EL (cell line): ENCODE measurements around the gene SYT6.

ENCODE experiments used
- DNase-seq: peaks from one replicate; pipeline ENCODE4 v3.0.0-alpha.2; 2016

Gene SYT6

DNA sequence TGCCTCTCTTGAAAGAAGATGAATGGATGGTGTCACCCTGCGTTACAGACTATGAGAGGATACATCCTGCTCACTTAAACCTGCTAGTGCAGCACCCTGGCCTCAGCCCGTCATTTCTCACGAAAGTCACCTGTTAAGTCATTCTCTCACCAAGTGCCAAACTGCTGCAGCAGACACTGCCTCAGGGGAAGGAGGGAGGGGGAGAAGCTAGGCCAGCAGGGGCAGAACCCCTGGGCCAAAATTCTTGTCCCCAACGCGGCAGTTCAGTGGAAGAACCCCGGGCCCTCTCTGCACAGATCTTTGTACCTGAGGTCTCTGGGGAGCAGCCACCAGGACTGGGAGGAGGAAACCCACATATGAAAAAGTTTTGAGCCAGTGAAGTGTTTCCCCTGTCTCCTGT lies 37.6 kb downstream of the SYT6 start:
- no peak for DNase-seq

DNA sequence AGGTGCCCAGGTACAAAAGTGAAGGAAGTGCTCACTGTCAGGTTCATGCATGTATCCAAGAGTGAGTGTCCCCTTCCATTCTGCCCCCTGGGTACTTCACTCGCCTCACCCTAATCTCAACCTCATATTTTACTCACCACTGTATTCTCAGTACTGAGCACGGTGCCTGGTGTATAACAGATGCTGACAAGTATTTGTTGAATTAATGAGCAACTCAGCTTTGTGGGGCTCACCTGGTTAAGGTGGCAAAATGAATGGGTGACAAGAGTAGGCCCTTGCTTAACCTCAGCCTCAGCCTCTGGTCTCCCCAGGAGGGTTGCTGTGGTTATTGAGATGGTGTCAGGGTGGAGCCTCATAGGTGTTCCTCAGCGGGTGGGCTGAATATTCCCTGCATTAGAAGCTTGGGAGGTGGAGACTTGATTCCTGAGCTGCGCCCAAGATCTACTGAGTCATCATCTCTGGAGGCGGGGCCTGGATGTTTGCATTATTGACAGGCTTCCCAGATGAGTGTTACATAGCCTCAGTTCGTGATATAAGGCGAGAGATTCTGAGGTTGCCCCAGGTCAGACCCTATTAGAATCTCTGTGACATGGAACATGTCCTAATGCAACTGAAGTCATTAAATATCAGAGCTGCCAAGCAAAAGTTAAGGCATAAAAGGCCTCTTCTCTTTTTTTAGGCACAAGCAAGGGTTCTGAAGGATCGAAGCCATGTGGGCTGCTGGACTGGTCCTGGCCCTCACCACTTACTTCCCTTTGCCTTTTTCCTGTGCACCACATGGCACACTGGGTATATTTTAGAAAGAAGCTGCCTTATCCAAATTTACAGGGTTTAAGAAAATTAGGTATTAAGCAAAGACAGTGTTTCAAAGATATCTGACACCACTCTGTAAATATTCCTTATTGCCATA lies 39.2 kb downstream of the SYT6 start:
- peak; percentile 71 for DNase-seq

DNA sequence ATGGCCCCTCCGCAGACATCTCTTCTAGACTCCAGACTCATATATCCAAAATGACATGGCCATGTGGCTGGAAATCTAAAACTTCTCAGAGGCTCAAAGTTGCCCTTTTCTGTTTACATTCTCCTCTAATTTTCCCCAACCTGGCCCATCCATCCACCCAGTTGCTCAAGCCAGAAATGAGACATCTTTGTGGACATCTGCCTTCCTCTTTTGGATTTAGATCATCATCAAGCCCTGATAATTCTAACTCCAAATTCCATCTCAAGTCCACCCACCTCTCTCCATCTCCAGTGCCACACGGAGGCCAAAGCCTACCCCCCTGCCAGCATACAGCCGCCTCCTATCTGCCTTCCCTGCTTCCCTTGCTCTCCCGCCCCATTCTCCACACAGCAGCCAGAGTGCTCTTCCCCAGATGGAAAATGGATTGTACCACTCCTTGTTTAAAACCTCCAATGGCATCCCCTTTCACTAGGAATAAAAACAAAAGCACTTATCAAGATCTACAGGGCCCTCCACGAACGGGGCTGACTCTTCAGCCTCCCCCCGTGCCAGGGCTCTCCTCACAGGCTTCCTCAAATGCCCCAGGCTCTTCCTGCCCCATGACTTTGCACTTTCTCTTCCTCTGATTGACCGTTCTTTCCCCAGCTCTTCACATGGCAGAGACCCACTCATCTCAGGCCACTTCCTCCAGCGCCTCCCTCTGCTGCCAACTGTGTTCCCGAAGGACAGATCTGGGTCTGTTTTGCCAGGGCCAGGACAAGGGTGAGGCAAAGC lies 40.1 kb downstream of the SYT6 start:
- DNase-seq: peak; percentile 23

DNA sequence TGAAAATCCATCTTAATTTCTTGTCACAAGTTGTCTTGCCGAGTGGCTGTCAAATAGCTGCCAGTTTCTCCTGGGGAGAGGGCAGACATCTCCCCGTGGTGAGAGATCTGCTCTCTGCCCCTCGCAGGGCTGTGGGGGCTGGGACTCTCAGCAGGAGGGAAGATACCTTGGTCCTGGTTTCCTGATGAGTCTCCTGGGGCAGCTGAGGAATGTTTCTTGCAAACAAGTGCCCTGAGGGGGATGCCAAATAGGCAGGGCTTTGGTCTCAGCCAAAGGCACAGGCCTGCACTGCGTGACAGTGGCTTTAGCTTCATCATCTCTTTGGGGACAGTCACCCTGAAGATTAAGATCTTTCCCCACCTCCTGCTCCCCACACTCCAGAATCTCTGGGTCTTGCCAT lies 40.9 kb downstream of the SYT6 start:
- DNase-seq: no peak

DNA sequence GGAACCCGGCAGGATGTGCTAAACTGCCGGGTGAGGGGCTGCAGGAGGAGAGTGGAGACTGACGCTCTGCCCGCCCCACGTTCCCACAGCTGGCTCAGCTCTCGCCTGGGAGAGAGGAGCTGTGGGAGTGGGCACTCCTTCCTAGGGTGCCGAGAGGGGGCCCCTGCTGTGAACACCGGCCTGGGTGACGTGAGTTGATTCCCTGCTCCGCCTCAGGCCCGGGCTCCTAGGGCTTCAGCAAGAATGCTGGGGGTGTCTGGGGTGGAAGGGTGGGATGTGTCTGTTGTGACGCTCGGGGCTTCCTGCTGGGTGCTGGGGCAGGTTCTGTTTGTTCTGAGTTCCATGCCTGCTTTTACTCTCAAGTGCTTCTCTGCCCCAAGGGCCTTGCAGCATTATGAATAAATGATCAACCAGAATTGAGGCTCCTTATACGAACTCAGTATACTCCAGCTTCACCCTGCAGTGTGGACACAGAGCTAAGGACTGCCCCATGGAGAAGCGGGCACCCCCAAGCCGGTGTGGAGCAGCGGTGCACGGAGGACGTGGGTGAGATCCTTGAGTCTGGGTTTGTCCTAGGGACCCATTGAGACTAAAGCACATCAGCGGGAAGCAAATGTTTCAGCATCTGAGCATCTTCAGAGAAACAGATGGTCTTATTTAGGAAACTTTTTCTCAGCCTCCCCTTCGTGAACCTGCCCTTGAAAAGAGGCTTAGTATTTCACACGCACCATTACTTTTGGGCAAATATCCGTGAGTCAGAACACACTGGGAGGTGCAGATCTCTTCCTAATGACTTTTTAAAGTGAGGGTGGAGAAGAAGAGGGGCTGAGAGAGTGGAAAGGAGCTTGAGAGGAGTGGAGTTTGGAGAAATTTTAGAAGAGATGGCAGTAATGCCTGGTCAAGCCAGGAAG lies 41.7 kb downstream of the SYT6 start:
- no peak for DNase-seq

DNA sequence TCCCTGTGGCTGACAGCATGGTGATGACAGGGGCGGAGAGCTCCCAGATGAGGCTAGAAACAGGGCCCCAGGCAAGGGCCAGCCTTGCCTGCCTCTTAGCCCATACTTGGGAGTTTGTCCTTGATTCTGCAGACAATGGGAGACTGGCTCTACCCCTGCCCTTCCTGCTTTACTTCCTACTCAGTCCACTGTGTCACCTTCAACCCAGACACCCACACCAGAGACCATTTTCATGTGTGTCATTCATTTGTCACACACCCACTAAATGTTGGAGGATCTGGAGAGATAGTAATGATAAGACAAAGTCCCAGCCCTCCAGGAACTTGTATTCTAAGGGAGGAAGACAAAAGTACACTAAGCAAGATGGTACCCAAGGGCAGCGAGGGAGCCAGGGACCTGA lies 43.7 kb downstream of the SYT6 start:
- no peak for DNase-seq

DNA sequence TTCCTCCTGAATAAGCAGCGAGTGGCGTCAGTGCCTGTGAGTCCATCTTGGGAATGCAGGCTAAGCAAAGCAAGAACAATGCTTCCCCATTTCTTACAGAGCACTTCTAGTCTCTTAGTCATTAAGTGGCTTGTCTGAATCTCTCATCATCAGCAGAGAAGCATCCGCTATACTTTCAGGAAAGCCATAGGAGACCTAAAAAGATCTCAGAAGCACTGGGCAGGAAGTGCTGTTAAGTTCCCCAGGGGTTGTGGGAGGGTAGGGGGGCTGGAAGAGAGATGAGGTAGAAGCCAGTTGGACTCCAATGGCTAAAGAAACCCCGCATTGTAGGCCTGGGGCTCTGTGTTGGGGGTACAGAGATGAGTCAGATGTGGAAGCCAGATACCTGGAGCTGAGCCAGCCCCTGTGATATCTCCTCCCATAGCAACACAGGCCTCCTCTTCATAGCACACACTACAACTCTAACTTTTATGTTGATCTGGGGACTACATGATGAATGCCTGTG lies 44.9 kb downstream of the SYT6 start:
- peak; percentile 30 for DNase-seq

DNA sequence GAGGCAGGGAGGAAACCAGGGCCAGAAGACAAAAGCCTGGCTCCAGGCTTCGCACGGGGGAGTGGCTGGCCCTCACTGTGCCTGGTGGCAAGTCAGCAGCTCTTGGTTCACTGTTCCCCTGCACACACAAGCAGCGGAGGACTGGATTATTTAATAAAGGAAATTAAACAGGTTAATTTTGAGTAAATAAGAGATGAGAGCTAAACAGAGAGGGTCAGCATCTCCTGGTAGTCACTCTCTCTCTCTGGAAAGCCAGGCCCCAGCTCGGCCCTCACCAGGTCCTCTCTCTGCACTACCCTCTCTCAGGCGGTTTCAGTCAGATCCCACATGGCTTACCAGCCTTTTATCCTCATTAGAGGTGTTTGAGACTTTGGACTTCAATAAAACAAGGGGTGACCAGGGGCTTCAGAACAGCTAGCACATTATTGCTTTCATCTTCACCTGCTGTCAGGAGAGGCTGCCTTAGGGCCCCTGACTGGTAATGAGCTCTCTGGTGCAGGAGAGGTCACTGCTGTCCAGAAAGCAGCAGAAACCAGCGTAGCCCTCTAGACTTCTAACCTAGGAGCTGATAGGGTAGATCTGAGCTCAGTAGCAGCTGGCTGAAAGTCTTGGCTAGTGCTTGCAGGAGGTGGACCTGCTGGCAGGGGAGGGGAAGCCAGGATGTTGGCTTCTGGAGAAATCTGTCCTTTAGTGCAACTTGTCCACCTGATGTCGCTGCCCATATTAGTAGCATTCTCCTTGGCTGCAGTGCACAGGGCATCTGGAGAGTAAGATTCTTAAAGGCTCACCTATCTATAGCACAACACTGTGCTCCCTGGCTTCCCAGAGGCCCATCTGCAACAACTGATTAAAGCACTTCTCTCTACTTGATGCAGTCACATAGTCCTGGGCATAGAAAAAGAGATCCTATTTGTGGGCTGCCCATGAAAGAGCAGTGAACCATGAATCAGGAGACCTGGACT lies 45.9 kb downstream of the SYT6 start:
- no peak for DNase-seq

DNA sequence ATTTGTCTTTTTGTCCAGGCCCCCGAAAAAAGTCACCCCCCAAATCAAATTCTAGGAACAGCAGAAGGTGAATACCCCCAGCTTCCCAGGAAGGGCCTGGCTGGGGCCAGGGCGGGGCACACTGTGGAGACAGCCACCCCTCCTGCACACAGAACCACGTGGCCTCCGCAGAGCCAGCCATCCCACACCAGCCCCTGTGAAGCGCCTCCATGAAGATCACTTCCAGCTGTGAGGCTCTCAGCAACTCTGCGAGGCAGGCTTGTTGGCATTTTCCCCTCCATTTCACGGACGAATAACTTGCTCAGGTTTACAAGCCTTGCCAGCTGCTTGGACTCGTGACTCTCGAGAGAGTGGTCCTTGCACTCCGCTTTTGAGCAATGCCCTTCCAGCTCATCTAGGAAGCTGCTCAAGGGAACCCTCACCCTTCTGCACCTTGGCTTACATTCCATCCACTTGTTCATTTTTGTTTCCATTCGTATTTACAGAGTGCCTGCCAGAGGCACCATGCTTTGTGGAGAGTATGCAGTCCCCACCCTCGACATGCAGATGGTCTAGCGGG lies 48.2 kb downstream of the SYT6 start:
- no peak for DNase-seq

DNA sequence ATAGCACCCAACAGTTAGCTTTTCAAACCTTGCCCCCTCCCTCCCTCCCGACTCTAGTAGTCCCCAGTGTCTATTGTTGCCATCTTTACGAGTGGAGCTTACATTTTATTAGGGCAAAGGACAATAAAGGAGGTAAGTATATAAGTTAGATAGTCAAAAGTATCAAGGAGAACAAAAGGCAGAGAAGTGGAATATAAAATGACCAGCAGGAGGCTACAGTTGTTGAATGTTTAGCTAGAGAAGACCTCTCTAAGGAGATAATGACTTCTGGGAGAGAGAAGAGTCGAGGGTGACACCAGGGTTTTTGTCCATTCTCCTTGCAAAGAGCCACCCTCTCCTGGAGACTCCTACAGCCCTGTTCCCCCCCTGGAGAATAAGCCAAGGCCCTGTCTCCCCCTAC lies 48.7 kb downstream of the SYT6 start:
- DNase-seq: no peak

DNA sequence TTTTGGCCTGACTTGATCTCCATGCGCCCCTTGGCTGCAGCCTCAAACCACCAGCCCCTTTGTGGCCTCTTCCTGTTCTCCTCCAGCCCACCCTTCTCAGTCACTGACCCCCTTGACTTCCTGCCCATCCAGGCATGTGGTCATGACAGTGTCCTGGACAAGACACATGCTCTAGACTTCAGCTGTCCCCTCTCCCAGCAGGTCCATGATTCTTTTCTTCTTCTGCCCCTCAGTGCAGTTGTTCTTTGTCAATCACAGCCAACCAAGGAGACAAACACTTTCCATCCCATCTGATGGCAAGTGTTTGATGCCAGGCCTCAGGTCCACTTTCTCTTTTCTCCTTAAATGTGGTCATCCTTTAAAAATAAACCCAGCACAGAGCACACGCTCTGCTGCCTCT lies 49.7 kb downstream of the SYT6 start:
- DNase-seq: no peak

DNA sequence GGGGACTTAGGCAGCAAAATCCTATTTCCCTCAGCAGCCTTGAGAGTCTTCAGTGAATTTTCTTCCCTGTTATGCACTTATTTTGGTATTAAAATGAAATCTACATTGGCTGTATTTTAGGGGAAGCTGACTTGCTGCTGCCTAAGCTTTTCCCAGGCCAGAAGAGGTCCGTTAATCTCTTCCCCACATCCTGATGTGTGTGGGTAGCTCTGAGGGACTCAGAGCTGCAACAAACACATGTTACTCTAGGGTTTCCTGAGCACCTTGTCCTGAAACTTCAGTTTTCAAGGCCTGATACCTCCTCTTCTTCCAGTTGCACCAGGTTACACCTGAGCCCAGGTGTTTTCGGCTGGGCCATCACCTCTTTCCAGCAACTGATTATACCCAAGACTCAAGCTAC lies 51.5 kb downstream of the SYT6 start:
- DNase-seq: no peak

DNA sequence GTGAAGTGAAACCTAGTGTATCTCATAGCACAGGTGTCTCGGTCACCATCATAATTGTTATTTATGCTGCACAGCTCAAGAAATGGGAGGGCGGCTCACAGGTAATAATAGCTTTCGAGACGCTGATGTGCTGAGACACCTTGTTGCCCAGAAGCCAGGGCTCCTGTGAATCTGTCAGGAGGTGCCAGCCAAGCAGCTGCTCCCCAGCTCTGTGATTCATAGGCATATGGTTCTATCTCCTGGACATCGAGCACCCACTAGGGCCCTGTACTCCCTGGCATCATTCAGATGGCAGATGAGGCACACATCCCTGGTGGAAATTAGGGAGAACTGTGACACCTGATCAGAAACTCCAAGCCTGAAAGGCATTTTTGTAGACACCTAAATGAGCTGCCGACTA lies 53.5 kb downstream of the SYT6 start:
- DNase-seq: no peak

DNA sequence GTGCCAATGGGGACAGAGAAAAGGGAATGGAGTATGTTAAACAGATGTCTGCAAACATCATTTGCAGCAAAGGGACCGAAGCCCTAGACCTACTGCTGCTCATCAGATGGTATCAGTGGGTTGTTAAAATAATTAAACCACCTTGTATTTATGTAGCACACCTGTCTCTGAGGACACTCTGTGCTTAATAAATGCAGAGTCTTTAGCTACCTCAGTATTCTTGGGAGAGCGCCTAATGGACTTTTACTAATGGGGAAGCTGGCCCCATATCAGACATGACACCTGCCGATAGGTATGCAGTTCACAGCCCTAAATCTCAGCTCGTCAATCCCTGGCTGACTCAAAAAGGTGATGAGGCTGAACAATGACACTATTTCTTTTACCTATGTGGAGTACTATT lies 54.4 kb downstream of the SYT6 start:
- no peak for DNase-seq

DNA sequence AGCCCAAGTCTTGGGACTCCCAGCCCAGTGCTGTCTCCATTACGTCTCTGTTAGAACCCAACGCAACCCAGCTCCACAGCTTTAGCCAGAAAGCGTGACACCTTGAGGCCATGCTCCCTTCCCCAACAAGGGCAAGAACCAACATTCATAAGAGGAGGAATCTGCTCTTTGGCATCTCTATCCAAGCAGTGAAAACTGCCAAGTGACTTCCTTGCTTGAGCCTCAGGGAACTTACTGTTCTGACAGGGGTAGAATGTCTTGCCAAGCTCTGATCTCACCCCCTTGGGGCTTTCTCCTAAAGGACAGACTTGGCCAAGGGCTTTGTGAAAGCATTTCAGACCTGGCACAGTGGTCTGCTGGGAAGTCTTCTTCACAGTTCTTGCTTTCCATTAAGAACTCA lies 56.6 kb downstream of the SYT6 start:
- DNase-seq: no peak

DNA sequence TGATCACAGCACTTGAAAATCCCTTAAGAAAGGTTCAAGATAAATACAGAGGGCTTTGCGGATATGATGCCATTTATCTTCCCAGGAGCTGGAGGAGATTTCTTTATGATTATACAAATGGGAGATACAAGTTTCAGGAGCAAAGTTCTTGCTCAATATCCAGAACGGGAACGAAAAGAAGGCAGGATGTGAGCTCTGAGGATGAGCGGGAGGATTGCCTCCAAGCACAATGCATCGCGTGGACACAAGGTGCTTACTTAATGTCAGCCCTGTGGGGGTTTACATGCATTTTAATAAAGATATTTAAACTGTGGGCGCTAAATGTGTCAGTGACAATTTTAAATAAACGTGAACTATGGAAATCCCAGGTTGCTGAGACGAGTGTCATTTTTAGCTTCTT lies 59.0 kb downstream of the SYT6 start:
- DNase-seq: no peak

DNA sequence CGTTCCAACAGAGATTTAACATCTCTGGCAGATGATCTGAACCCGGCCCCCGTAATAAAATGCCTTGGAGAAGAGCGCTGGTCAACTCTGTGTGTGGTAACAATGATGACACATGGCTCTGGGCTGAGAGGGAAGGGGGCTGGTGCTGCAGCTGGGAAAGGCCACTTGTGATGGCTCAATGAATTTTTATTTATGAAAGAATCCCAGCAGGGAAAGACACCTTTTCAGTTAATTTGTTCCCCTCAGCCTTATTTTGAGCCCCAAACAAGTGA lies 59.4 kb downstream of the SYT6 start:
- peak; percentile 47 for DNase-seq

DNA sequence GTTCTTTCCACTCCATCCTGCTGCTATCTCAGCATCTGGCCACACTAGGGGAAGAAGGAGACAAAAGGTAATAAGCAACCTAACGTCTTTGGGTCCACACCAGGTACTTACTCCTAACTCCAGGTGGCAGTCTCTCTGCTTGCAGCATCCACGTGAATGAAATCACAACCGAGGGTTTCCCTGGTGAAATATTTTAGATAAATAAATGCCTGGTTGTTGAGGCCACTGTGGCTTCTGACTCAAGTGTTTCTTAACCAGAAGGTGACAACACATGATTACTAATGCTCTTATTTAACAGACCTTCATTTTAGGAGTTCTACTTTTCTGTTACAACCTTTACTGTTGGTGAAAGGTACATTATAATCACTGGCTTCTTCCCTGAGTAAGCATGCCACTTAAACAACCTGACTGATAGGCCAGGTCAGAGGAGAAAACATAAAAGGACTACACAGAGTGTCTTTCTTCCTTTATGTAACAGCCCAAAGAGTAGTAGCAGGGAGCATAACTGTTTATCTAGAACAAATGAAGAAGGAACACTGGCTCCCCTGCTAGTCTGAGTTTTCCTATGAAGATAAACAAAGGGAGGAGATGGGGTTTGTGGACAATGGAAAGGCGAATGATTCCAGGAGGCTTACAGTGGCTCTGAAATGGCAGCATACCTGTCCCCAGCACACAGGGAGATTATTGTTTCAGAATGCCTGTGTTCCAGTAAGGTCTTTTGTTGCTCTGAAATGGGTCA lies 59.9 kb downstream of the SYT6 start:
- peak; percentile 14 for DNase-seq

DNA sequence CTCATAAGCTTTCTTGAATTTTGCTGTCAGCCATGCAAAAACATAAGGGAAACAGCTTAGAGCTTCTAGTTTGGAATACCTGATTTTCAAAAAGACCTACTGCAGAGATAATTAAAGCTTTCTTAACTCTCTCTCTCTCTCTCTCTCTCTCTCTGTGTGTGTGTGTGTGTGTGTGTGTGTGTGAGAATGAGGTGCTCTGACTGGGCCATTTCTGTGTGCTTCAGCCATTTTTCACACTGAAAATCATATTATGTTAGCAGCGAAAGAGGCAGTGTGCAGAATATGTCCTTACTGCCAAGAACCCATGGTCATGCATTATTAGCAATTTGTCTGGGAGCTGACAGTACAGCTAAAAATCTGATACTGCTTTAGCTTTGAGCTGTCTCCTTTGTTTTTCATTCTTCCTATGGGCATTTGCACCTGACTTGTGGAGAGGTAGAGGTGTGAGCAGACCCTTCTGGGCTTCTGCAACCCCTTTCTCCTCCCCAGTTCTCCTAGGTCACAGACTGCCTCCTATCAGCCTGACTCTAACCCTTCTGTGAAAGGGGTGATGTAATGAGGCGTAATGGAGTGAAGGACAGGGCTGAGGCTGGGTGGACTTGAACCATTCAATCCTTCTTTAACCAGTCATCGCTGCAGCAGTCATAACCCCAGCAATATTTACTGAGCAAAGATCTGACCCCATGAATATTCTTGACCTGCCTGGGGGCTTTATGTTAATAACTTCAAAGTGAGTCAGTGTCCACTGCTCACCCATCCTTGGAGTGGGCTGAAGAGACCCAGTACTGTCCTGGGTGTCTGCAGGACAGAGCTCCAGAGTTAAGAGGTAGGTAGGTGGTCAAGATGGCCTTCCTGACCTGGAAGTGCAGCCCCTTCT lies 61.2 kb downstream of the SYT6 start:
- no peak for DNase-seq

DNA sequence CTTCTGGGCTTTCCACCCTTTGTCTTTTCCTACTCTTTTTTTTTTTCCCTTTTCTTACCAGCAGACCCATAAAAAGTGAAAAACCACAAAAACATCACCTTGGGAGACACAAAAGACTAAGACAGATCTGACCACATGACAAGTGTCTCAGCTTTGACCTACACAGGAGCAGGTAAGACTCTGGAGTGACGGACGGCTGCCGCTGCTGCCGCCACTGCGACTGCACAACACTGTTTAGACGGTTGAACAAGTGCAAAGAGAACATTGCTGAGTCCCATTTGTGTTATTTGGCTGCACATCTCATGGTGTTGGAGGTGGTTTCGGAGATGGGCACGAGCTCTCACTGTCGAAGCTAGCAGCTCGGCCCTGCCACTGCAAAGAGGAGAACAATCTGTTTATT lies 62.0 kb downstream of the SYT6 start:
- no peak for DNase-seq
